Left hindlimb (tissue), 1 donor: ENCODE results near the gene UMODL1.

ENCODE experiments used
- DNase-seq: peaks from one replicate; pipeline ENCODE4 v3.0.0-alpha.2; 2018

UMODL1 gene, protein sequence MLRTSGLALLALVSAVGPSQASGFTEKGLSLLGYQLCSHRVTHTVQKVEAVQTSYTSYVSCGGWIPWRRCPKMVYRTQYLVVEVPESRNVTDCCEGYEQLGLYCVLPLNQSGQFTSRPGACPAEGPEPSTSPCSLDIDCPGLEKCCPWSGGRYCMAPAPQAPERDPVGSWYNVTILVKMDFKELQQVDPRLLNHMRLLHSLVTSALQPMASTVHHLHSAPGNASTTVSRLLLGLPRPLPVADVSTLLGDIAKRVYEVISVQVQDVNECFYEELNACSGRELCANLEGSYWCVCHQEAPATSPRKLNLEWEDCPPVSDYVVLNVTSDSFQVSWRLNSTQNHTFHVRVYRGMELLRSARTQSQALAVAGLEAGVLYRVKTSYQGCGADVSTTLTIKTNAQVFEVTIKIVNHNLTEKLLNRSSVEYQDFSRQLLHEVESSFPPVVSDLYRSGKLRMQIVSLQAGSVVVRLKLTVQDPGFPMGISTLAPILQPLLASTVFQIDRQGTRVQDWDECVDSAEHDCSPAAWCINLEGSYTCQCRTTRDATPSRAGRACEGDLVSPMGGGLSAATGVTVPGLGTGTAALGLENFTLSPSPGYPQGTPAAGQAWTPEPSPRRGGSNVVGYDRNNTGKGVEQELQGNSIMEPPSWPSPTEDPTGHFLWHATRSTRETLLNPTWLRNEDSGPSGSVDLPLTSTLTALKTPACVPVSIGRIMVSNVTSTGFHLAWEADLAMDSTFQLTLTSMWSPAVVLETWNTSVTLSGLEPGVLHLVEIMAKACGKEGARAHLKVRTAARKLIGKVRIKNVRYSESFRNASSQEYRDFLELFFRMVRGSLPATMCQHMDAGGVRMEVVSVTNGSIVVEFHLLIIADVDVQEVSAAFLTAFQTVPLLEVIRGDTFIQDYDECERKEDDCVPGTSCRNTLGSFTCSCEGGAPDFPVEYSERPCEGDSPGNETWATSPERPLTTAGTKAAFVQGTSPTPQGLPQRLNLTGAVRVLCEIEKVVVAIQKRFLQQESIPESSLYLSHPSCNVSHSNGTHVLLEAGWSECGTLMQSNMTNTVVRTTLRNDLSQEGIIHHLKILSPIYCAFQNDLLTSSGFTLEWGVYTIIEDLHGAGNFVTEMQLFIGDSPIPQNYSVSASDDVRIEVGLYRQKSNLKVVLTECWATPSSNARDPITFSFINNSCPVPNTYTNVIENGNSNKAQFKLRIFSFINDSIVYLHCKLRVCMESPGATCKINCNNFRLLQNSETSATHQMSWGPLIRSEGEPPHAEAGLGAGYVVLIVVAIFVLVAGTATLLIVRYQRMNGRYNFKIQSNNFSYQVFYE

DNA sequence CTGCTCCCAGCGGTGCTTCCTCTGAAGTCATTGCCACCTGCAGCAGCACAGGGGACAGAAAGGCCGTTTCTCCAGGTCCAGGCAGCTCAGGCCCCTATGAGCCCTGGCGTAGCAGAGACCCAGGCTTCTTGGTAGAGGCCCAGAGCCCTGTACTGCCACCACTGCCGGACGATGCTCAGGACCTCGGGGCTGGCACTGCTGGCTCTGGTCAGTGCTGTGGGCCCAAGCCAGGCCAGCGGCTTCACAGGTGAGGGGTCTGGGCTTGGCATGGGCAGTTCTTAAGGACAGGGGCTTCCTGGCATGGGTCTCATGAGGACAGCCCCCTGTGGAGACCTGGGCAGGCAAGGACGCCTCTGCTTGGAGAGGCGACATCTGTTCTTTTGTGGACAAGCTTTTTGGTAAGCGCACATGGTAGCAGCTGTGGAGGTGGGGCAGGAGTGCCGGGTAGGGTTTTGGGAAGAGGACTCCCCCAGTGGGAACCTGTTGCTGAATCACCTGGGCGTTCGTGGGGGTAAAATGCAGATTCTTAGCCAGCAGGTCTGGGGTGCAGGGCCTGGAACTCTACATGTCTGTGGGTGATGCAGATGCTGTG is at the start of gene UMODL1:
Gene UMODL1, plus strand, starts transcription at position 172 of the 592 bp plus-strand sequence. Its CDS starts 0 bp downstream, at position 172.
- DNase-seq: peak; percentile 18

DNA sequence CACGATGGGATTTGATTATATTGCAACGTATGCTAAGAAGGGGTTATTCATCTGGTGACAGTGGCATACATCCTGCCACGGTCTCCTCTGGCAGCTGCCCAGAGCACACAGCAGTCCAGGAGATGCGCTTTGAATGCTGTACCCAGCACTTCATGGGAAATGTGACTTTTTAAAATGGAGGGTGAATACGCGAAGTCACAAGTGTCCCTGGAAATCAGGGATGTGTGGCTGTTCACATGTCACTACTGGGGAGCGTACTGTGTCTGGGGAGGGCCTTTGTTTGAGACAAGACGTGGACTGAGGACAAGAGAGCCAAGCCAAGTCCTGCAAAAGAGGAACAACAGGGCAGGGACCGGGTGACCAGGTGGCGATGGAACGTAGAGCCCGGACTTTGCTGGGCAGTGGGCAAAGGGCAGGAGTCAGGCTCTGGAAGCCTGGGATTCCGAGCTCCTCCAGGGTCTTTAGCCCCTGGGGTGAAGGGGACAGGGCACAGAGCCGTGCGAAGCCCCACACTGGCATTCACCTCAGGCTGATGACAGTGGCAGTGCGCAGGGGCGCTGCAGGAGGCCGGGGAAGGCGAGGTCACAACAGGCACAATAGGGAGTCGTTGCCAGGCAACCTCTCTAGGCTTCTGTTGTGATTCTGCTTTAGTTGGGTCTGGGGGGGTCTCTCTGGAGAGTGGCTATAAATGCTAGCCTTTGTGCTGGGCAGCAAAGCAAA is 49.6 kb upstream of the UMODL1 start:
- no peak for DNase-seq

DNA sequence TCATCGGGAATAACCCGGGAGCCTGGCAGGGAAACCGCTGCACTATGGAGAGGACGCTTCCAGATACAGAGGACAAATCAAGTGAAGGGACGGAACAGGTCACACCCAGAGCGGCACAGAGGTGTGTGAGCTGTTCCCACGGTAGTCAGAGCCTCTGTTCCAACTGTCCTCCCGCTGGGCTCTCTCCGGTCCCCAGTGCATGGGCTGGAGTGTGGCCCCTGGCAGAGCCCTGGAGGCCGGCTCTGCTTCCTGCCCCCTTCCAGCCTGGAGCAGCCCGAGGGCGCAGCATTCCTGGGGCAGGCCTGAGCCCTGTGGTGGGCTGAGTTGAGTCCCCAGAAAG is 49.1 kb upstream of the UMODL1 start:
- no peak for DNase-seq

DNA sequence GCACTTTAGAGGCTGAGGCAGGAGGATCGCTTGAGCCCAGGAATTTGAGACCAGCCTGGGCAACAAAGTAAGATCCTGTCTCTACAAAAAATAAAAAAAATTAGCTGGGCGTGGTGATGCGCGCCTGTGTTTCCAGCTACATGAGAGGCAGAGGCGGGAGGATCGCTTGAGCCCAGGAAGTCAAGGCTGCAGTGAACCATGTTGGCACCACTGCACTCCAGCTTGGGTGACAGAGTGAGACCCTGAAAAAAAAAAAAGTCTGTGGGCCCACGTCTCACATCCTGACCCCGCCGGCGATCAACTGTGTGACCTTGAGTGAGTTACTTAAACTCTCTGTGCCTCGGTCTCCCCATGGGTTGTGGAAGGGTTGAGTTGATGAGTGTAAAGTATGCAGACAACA is 48.2 kb upstream of the UMODL1 start:
- DNase-seq: no peak

DNA sequence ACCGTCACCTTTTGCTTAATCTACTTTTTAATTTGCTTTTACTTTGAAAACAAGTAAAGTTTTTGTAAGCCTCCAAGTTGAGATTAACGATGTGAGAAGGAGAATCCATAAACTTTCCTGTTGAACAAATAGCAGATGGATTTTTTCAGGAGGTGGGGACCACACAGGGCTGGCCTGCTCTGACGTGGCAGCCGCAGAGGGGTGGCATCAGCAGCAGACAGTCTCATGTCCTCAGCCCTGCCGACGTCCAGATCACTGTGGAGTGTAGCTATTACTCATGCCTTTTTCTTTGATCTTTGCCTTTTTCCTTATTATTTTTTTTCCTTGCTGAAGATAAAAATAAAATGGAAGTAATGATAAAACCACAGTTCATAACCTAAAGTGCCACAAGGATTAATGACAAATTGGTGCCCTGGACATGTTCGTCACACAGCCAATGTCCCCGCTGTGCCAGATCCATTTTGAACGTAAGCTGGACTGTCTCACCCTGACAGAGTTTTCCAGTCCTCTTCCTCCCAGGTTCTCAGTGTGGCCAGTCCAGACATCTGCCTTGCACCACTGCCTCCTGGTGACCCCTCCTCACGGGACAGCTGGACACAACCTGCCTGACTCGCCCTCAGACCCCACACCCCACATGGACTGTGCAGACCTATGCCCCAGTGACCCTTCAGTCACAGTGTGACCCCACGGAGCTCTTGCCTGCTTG is 45.6 kb upstream of the UMODL1 start:
- no peak for DNase-seq

DNA sequence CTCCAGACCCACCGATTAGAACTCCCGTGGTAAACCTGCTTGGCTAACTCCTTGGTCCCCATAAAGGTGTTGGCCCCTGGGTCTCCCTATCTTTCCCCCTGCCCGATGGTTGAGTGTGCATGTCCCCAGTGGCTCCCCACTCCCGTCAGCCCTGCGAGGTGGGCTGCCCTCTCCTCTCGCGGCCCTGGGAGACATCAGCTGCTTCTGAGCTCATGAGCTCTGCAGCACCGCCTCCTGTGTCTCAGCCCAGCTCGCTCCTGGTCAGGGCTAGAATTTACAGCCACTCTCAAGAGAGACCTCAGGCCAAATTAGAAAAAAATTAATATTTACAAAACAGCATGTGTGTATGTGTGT is 45.1 kb upstream of the UMODL1 start:
- no peak for DNase-seq

DNA sequence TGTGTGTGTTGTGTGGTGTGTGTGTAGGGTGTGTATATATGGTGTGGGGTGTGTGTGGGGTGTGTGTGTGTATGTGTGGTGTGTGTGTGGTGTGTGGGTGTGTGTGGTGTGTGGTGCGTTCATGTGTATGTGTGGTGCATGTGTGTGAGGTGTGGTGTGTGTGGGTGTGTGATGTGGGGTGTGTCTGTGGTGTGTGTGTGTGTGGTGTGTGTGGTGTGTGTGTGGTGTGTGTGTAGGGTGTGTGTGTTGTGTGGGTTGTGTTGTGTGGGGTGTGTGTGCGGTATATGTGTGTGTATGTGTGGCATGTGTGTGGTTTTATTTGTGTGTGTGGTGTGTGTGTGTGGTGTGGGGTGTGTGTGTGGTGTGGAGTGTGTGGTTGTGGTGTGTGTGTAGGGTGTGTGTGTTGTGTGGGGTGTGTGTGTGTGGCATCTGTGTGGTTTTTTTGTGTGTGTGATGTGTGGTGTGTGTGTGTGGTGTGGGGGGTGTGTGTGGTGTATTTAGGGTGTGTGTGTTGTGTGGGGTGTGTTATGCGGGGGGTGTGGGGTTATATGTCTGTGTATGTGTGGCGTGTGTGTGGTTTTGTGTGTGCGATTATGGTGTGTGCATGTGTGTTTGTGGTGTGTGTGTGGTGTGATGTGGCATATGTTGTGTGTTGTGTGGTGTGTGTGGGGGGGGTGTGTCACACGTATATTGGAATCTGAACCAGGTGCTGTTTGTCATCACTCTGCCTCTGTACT is 43.9 kb upstream of the UMODL1 start:
- DNase-seq: no peak

DNA sequence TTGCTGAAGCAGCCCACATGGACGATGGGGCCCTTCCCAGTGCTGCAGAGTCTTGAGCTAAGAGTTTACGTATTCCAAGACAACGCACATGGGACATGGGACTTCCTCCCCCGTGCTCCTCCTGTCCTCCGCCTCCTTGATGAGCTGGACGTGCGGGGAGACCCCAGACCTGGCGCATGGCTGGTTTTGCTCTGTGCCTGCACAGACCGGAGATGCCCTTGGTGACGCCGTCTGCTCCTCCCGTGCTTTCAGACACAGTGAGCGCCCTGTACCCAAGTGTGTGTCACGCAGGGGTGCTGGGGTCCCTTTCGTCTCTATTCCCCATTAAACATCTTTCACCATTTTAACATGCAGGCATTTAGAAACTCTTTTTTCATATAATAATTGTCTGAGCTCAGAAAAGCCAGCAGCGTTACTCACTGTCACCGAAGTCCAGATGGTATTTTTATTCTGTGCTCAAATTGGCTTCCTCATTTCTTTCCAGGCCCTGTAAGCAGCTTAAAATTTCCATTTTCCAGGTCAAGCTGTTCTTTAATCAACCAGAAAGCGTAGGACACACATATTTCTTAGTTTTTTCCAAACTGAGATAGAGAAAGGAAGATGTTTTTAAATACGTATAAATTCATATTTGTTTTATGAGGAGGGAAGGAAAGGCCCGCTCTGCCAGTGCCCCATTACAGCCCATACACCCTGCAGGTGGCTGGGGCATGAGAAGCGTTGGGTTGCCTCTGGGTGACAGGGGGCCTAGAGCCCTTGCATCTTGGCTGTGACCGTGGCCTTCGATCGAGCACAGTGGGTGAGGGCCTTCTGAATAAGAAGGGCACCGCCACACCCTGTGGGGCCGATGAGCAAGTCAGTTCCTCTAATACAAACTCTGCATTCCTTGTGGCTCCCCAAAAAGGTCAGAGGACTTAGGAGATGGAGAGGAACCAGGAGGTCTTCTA is 43.0 kb upstream of the UMODL1 start:
- no peak for DNase-seq

DNA sequence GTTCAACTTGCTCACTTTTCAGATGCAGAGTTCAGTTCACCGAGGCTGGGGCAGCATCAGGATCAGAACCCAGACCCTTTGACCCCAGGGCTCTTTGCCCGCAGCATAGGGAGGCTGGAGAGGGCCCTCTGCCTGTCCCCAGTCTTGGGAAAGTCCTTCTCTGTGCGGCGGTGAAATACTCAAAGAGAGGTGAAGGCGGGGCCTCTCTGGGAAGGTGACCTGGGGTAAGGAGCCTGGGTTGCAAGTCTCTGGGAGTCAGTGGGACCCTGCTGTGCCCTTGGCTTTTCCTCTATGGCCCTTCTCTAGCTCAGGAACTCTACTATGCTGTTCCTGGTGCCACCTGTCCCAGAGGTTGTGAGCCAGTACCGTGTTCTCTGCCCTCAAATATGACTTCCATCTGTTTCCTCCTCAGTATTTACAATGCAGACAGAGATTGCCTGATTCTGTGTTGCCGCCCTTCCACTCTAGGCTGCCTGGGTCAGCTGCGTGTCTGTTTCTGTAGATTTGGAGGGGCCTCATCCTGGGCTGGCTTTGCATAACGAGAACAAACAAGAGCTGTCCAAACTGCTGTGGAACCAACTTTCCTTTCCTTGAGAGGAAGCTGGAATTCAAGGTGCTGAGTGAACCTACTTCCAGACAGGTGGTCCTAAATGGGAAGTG is 42.2 kb upstream of the UMODL1 start:
- DNase-seq: no peak

DNA sequence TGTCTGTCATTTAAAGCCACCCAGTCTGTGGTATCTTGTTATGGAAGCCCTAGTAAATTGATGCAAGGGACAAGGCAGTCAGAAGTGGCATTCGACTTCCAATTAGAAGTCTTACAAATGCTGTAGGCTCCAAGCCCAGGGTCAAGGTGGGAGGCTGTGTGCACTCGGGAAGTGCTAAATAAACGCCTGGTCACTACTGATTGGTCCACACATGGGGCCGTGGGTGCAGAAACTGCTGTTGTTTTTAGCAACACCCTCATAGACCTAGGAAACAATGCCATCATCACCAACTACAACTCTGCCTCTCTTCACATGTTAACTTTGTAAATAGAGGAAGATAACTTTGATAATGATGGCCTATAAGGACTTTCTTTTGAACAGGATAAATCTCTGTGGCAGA is 40.8 kb upstream of the UMODL1 start:
- no peak for DNase-seq

DNA sequence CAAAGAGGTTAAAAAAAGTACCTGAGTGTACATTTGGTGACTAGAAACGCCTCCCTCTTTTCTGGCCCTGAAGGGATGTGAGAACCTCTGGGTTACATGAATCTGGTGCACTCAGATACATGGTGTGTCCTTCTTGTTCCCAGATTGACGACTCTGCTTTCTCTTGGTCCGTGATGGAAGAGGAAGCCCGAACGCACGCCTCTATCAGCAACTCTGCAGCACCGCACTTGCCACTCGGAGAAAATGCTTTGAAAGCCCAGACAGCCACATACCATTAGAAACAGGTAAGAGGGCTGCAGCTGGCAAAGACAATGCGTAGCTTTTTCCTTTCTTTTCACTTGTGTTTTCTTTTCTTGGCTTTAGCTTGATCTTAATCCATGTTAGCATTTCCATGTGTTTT is 39.9 kb upstream of the UMODL1 start:
- DNase-seq: no peak

DNA sequence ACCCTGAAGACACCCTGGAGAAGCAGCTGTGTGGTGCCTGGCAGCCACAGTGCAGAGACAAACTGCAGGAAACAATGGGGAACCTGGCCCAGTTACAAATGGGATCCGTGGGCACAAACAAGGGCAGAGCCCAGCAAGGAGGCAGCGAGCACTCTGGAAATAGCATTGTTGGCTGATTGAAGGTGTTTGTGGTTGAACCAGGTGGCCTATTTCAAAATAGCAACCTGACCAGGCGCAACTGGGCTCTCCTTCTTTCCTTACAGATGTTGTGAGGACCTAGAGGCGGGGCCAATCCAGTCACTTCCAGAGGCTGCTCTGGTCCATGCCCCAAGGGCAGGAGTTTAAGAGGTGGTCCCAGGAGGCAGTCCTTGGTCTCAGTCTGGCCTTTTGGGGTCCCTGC is 39.3 kb upstream of the UMODL1 start:
- DNase-seq: no peak

DNA sequence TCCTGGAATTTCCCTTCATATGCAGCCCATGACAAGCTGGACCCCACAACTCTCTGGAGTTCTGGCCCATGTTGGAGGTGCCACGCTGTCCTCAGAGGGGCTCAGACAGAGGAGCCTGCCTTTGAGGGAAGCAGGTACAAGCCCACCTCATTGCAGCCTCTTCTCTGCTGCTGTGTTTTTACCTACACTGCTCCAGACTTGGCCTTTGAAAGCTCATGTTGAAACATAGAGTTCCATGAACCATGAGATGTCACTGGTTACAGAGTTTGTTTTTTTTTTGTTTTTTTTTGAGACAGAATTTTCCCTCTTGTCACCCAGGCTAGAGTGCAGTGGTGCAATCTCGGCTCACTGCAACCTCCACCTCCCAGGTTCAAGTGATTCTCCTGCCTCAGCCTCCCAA is 38.9 kb upstream of the UMODL1 start:
- no peak for DNase-seq

DNA sequence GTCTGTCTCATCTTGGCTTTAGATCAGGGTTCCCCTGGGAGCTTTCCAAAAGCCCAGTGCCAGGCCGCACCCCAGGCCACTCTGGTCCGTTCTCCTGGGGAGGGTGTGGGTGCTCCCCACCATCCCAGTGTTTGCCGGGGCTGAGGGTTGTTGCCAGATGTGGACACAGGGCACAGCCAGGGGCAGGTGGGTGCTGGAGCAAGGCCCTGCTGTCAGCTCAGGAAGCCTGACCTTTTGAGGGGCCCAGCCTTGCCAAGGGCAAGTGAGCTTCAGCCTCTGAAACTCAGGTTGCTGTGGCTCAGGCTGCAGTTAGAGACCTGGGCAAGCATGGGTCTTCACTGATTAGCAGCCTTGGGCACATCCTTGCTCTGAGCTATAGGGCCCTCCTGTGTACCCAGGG is 38.1 kb upstream of the UMODL1 start:
- DNase-seq: no peak

DNA sequence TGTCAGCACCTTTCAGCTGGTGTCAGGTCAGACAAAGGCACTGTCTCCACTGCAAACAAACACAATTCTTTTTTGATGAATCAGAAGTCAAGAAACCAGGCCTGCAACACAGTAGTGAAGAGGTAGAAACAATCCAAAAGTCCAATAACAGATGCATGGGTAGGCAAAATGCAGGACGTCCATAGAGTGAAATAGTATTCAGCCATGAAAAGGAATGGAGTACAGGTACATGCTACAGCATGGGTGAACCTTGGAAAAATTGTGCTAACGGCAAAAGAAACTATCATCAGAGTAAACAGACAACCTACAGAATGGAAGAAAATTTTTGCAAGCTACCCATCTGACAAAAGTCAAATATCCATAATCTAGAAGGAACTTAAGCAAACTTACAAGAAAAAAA is 34.8 kb upstream of the UMODL1 start:
- no peak for DNase-seq

DNA sequence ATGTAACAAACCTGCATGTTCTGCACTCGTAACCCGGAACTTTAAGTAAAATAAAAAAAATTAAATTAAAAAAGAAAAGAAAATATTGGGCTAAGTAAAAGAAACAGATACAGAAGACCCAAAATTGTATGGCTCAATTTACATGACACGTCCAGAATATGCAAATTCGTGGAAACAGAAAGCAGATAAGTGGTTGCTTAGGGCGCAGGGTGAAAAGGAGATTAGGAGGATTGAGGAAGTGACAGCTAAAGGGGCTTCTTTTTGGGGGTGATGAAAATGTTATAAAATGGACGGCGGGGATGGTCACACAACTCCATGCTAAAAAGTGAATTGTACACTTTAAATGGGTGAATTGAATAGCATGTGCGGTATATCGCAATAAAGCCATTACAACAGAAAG is 33.6 kb upstream of the UMODL1 start:
- no peak for DNase-seq

DNA sequence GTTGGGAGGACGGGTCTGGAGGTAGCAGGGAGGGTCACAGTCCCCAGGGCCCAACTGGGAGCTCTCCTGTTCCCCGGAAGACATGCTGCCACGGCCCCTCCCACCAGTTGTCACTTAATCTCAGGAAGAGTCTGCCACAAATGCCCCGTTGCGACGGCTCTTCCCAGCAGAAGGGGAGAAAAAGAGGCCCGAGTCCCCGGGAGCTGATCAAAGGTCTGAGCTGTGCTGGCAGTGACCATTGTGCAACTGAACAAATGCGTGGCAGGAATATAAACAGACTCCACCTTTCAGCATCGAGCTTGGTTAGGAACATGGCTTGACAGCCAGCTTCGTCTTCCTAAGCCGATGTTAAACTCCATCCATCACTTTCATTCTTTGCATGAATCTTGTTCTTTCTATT is 33.2 kb upstream of the UMODL1 start:
- no peak for DNase-seq

DNA sequence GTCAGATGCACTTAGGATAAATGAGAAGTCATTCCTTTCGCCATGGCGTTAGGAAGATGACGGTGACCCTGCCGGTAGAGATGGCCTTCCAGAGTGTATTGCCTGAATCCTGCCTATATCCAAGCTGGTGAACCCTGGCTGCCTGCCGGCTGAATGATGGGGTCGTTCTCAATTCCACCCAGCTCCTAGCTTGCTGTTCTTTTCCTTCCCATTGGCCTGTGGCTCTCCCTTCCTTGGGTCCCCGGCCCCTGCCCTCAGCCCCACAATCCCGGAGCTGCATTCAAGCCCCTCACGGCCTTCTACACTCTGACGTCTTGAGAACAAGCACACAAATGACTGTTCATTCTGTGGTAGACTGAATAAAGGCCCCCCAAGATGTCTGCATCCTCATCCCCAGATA is 32.7 kb upstream of the UMODL1 start:
- DNase-seq: no peak

DNA sequence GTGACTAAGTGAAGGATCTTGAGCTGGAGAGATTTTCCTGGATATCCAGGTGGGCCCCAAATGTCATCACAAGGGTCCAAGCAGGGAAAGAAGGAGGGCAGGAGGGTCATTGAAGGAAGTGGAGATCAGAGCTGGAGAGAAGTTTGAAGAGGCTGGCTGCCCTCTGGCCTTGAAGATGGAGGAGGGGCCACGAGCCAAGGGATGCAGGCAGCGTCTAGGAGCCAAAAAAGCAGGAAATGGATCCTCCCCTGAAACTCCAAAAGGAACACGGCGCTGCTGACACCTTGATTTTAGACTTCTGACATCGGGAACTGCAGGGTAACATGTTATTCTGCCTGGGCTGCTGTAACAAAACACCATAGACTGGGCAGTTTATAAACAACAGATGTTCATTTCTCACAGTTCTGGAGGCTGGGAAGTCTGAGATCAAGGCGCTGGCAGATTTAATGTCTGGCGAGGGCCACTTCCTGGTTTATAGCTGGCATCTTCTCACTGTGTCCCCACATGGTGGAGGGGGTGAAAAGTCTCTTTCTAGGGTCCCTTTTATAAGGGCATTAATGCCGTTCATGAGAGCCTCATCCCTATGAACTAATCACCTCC is 32.2 kb upstream of the UMODL1 start:
- DNase-seq: no peak
